NB4 (cell line): Measurements from ENCODE around the gene CBX2.

Source experiments
- MAX ChIP-seq: IDR thresholded peaks from 2 replicates; pipeline ENCODE4 v1.6.1; 2011; ENCODE audit warnings: low read depth, low read length
- TF ChIP-seq, protein P1 (sequence below): IDR thresholded peaks from one replicate; pipeline ENCODE4 v1.5.1; 2012; ENCODE audit warnings: low read depth, low read length

DNA sequence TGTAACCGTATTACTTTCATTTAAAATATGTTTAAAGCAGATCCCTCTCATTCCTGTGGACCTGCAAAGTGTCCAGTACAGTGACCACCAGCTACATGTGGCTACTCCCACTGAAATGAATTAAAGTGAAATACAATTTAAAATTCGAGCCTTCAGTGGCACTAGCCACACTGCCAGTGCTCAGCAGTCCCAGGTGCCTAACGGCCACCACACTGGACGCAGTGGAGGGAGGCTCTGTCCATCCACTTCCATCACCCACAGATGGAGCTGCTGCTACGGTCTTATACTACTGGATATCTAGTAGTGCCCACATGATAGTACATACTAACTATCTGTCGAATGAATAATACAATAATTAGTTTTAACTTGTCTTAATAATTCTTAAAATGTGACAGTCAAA is 2.3 kb upstream of the CBX2 start:
- TF ChIP-seq, protein P1, sequence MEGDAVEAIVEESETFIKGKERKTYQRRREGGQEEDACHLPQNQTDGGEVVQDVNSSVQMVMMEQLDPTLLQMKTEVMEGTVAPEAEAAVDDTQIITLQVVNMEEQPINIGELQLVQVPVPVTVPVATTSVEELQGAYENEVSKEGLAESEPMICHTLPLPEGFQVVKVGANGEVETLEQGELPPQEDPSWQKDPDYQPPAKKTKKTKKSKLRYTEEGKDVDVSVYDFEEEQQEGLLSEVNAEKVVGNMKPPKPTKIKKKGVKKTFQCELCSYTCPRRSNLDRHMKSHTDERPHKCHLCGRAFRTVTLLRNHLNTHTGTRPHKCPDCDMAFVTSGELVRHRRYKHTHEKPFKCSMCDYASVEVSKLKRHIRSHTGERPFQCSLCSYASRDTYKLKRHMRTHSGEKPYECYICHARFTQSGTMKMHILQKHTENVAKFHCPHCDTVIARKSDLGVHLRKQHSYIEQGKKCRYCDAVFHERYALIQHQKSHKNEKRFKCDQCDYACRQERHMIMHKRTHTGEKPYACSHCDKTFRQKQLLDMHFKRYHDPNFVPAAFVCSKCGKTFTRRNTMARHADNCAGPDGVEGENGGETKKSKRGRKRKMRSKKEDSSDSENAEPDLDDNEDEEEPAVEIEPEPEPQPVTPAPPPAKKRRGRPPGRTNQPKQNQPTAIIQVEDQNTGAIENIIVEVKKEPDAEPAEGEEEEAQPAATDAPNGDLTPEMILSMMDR: no peak
- no peak for TF ChIP-seq MAX
